ENCODE results near the gene CCT8L2.
"Not testable (repeated sequence)": the region's sequence is repeated elsewhere in the genome, so short reads cannot be mapped to it uniquely, and the experiment has no call there.

GRCh38 chr22:16623595-16623994 is 31.0 kb upstream of the CCT8L2 start:
- not testable (repeated sequence) for TF ChIP-seq EZH2 (IDR thresholded peaks at IDR 0.05; ENCODE audit: borderline replicate concordance, low read depth, low read length, severe bottlenecking); CTCF (IDR thresholded peaks at IDR 0.05; ENCODE audit: extremely low read depth in 1 of 2, insufficient read depth in 1 of 2, low read depth in 1 of 2, low read length in 2 of 2); POLR2AphosphoS5 (IDR thresholded peaks at IDR 0.05; ENCODE audit: insufficient read depth, low read depth, low read length); FOS (IDR thresholded peaks at IDR 0.05; ENCODE audit: borderline replicate concordance, insufficient read depth, low read length)
- TF ChIP-seq, protein P1, sequence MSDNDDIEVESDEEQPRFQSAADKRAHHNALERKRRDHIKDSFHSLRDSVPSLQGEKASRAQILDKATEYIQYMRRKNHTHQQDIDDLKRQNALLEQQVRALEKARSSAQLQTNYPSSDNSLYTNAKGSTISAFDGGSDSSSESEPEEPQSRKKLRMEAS (IDR thresholded peaks at IDR 0.05; ENCODE audit: insufficient read depth, insufficient read length) = not testable (repeated sequence)

Data from endothelial cell of umbilical vein (primary cell).